Myocyte (in vitro differentiated cells): ENCODE measurements around the gene RPS26. TPM values are rescaled to one million over a fixed set of nuclear protein-coding genes. Genes with fewer than 3 reads are reported as not detected.
A peak's percentile ranks its signal among the peaks of the same experiment; 100 is the strongest.
"Not testable (repeated sequence)": the region's sequence is repeated elsewhere in the genome, so short reads cannot be mapped to it uniquely, and the experiment has no call there.

ENCODE experiments used
- DNase-seq: peaks from one replicate; pipeline ENCODE4 v3.0.0-alpha.2; 2012; ENCODE audit warnings: low read depth
- total RNA-seq: library from RNA; depleted of rRNA; stranded (reverse); fragments of >200 nt; gene quantifications from 2 replicates; pipeline ENCODE4 v1.2.3, GENCODE V29; 2014

The RPS26 gene
- total RNA-seq, 1 donor from 2014 or later = 1,430 TPM

DNA sequence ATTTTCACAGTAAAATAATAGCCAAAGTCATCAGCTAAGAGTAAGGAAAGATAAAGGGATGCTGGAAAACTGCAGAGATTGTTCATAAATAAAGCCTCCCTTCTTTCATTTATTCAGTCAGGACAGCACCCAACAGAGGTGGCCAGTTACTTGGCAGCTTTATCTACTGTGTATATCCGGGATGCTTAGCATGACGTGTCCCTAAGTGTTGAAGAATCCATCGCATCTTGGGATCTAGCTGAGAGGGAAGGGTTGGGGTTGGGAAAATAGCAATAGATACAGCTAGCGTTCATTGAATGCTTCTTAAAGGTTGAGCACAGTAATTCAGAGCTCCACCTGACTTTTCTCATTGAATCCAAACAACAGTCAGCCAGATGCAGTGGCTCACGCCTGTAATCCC lies 32.7 kb downstream of the RPS26 start:
- no peak for DNase-seq

DNA sequence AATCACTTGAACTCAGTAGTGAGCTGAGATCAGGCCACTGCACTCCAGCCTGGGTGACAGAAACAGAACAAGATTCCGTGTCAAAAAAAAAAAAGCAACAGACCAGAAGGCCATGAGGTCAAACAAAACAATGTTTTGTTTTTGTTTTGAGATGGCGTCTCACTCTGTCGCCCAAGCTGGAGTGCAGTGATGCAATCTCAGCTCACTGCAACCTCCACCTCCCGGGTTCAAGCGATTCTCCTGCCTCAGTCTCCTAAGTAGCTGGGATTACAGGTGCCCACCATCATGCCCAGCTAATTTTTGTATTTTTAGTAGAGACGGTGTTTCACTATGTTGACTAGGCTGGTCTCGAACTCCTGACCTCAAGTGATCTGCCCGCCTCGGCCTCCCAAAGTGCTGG lies 36.2 kb downstream of the RPS26 start:
- DNase-seq = not testable (repeated sequence)

DNA sequence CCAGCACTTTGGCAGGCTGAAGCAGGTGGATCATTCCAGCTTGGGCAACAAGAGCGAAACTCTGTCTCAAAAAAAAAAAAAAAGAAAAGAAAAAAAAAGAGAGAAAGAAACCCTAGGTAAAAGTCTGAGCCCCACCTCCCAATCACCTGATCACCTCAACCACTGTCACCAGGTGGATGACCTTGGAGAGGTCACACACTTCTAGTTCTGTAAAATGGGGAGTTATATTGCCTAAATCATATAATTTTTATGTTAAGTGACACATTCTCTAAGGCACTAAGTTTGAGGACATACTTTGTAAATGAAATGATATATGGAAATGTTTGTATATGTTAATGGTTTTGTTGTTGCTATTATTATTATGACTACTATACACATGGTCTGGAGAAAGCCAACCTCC lies 36.7 kb downstream of the RPS26 start:
- DNase-seq = no peak

DNA sequence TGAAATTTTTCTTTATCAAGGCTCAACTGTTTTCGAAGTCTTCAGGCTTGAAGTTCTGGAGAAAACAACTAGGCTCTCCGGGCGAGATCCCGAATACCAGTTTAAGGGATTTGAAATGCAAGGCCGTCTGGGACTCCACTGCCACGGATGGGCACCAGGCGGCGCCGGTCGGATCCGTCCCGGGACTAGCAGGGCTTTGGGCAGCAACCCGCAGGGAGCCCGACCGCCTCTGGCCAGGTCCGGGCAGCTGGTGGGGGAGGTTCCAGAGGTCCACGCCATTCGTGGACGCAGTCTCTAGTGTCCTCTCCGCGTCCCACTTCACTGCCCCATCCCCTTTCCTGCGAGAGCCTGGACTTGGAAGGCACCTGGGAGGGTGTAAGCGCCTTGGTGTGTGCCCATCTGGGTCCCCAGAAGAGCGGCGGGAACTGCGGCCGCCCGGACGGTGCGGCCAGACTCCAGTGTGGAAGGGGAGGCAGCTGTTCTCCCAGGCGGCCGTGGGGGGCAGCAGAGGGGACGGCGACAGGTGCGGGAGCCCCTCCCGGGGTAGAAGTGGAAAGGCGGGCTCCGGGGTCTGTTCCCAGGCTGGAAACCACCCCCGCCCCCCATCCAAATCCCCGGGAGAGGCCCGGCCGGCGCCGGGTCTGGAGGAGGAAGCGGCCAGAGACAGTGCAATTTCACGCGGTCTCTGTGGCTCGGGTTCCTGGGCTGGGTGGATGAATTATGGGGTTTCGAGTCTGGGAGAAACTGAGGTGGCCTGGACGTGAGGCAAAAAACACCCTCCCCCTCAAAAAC lies 37.4 kb downstream of the RPS26 start:
- DNase-seq = peak; percentile 92

DNA sequence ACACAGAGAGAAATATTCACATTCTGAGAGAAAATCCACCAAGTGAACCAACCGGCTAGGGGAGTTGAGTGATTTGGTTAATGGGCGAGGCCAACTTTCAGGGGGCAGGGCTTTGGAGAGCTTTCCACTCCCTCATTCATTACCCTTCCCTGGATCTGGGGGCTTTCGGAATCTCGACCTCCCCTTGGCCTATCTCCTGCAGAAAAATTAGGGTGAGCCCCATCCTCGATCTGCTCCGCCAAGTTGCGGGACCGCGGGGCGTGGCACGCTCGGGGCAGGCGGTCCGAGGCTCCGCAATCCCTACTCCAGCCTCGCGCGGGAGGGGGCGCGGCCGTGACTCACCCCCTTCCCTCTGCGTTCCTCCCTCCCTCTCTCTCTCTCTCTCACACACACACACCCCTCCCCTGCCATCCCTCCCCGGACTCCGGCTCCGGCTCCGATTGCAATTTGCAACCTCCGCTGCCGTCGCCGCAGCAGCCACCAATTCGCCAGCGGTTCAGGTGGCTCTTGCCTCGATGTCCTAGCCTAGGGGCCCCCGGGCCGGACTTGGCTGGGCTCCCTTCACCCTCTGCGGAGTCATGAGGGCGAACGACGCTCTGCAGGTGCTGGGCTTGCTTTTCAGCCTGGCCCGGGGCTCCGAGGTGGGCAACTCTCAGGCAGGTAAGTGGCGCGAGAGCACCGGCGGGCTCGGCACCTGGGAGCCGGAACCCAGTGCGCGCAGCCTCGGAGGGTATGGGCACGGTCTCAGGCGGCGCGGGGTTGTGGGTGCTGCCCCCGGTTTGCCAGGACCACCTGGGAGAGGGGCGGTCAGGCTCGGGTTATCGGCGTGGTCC lies 38.2 kb downstream of the RPS26 start, which contains the start of gene ERBB3:
Gene ERBB3 (plus strand): TSS at position 443 of the 833 bp plus-strand sequence. CDS start 136 bp downstream, at position 579.
- DNase-seq = peak; percentile 92

DNA sequence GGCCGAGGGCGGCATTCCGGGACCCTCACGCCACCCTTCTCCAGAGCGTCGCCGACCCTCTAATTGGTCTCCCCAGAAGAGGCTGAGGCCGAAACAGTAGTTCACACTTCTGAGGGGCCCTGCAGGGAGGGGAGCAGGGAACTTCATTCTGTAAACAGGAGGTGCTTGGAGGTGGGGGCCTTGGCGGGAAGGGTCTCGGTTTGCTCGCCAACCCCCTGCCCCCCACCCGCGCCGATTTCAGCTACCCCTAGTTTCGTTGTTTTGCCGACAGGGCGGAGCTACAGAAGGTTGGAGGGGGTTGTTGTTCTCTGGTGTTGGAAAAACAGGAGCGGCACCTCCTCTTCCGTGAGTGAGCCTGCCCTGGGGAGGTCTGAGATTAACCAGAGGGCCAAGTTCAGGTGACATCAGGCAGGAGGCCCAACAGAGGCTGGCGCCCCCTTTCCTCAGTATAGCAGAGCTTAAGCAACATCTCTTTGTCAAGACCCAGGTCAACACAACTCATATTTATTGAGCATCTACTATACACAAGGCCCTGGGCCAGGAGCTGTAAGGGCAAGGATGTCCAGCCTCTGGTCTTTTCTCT lies 38.9 kb downstream of the RPS26 start:
- DNase-seq = peak; percentile 62

DNA sequence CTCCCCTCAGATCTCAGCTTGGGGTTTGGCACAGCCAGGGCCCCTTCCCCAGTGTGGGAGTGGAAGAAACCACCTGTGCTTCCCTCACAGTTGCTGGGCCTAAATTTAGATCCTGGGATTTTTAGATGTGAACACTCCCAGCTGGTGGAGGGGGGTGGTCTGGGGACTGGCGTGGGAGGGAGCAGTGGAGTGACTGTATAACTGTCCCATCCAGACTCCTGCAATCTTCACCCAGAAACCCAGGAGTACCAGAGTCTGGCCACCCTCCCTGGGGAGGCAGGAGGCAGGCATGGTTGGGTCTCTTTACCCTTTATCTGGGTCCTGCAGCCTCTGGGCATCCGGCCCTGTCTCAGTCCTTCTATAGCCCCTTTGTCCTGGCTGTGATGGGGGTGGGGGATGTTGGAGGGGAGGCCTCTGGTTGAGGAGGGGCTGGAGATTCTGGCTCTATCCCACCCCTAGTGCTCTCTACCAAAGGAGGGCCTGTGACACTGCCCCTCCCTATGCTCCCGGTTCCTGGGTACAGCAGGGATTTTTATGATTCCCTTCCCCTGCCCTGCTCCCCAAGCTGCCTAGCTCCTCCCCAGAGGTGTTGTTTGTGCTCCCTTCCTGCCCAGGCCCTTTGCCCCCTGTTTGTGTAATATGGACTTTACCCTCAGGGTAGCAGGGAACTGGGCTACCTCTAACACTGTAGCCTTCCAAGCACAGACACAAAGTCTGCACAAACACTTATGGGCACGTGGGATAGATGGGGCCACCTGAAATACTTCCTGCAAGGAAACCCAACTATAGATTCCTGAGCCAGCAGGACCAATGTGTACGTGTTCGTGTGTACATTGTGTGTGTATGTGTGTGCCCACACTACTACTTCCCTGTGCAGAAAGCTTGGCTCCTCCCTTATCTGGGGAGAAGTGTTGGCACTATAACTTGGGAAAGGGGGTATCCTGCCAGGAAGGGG lies 40.0 kb downstream of the RPS26 start:
- DNase-seq = peak; percentile 96

DNA sequence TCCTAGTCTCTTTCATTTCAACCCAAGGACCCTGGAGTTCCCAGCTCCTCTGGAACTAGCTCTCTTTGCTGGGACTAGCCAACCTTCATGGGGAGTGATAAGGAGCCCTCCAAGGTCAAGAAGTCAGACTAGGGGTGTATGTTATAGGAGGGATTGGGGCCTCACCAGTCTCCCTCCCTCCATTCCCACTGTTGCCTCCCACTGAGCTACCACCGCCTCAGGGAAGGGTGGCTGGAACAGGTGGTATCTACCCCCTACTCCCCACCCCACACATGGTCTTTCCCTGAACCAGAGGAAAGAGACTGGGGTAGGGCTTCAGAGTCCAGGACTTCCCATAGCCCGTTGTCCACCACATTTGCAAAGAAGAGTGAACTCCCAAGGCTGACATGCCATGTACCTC lies 40.7 kb downstream of the RPS26 start:
- peak; percentile 49 for DNase-seq

DNA sequence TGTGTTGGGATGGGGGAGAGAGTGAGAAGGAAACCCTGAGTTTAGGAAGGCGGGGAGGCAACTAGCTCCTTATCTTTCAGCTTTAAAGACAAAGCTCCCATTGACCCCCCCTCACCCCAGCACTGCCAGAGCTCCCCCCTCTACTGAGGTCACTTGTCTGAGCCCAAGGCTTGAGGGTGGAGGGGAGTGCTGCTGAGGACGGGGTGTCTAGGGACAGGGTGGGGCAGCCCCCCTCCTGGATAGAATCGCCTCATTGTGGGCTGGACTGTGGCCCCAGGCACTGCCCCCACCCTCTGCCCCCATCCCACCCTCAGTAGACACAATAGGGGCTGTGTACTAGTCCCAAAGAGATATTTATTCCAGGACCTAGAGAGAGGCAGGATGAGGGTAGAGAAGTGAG lies 41.2 kb downstream of the RPS26 start:
- DNase-seq = no peak

DNA sequence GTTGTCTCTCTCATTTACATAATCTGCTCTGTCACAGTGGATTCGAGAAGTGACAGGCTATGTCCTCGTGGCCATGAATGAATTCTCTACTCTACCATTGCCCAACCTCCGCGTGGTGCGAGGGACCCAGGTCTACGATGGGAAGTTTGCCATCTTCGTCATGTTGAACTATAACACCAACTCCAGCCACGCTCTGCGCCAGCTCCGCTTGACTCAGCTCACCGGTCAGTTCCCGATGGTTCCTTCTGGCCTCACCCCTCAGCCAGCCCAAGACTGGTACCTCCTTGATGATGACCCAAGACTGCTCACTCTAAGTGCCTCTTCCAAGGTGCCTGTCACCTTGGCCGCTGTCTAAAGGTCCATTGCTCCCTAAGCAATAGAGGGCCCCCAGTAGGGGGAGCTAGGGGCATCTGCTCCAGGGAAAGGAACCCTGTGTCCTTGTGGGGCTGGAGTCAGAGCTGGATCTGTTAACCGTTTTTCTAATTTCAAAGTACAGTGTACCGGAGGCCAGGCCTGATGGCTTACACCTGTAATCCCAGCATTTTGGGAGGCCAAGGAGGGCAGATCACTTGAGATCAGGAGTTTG lies 43.3 kb downstream of the RPS26 start:
- DNase-seq = peak; percentile 23

DNA sequence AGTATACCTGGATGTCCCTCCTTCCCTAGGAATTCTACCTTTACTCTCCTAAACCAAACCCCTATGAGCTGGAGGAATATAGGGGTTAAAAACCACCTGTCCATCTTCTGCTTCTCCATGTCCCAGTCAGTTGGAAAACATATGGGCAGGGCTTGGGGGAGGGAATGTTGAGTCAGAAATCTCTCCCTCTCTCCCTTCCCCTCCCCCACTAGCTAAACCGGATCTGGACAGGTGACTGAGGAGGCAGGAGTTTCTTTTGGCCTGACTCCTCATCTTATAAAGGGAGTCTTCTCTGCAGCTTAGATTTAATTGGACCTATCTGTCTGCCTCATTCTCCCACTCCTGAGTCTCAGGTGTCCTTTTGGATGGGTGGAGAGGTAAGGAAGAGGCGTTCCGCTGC lies 44.4 kb downstream of the RPS26 start:
- peak; percentile 44 for DNase-seq

DNA sequence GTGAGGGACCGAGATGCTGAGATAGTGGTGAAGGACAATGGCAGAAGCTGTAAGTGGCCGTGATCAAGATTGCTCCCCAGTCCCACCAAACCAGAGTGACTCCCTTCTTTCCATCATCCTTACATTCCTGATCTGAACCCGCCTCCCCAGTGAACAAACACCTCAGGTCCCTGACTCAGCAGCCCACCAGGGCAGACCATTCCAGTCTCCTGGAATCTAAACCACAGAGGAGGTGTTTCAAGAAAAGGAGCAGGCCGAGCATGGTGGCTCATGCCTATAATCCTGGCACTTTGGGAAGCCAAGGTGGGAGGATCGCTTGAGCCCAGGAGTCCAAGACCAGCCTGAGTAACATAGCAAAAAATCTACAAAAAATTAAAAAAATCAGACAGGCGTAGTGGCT lies 44.9 kb downstream of the RPS26 start:
- DNase-seq = no peak

DNA sequence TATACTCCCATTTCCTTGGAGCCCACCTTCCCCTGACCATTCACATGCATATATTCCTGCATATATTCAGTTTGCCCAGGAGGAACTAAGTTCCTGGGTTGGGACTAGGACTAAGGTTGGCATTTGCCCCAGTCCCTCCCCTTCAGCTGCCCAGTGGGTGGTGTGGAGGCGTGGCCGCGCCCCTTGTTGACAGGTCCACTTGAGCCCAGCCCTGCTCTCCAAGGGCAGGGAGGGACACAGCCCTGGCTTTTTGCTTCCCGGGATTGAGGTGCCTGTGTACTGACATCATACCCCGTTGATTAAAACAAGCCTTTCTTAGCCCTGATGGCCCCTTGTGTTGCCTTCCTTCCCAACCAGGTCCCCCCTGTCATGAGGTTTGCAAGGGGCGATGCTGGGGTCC lies 45.5 kb downstream of the RPS26 start:
- peak; percentile 91 for DNase-seq

Other genes with a start within 250 kb of the RPS26 start
- 71.5 and 75.3 TPM in 2 replicates for gene SARNP, start 224.2 kb upstream of the RPS26 start, total RNA-seq
- 8.8 and 12.5 TPM in 2 replicates for gene ORMDL2, start 223.9 kb upstream of the RPS26 start, total RNA-seq
- 40.4 and 42.4 TPM in 2 replicates for gene DNAJC14, start 212.3 kb upstream of the RPS26 start, total RNA-seq
- 8.6 and 8.8 TPM in 2 replicates for gene MMP19, start 199.0 kb upstream of the RPS26 start, total RNA-seq
- 29.3 and 32.5 TPM in 2 replicates for gene PYM1, start 114.0 kb upstream of the RPS26 start, total RNA-seq
- gene DGKA, start 110.8 kb upstream of the RPS26 start, total RNA-seq = 24.2 and 33.1 TPM in 2 replicates
- 0.10 and 0.53 TPM in 2 replicates for gene PMEL, start 75.9 kb upstream of the RPS26 start, total RNA-seq
- 7.6 and 9.5 TPM in 2 replicates for gene CDK2, start 75.1 kb upstream of the RPS26 start, total RNA-seq
- gene RAB5B, start 67.8 kb upstream of the RPS26 start, total RNA-seq = 74.9 and 76.4 TPM in 2 replicates
- 14.0 and 15.8 TPM in 2 replicates for gene SUOX, start 44.6 kb upstream of the RPS26 start, total RNA-seq
- gene IKZF4, start 20.9 kb upstream of the RPS26 start, total RNA-seq = 1.1 and 3.0 TPM in 2 replicates
- 178 and 188 TPM in 2 replicates for gene ERBB3, start 38.2 kb downstream of the RPS26 start, total RNA-seq
- gene PA2G4, start 62.6 kb downstream of the RPS26 start, total RNA-seq = 233 and 241 TPM in 2 replicates
- 1,498 and 1,992 TPM in 2 replicates for gene RPL41, start 74.7 kb downstream of the RPS26 start, total RNA-seq
- gene ZC3H10, start 76.3 kb downstream of the RPS26 start, total RNA-seq = 4.9 and 5.5 TPM in 2 replicates
- gene ESYT1, start 86.3 kb downstream of the RPS26 start, total RNA-seq = 442 and 481 TPM in 2 replicates
- gene MYL6B, start 110.7 kb downstream of the RPS26 start, total RNA-seq = 3,936 and 4,339 TPM in 2 replicates
- 883 and 1,119 TPM in 2 replicates for gene MYL6, start 116.4 kb downstream of the RPS26 start, total RNA-seq
- gene SMARCC2, start 147.6 kb downstream of the RPS26 start, total RNA-seq = 75.8 and 80.0 TPM in 2 replicates
- gene RNF41, start 180.0 kb downstream of the RPS26 start, total RNA-seq = 90.4 and 121 TPM in 2 replicates
- 29.2 and 32.0 TPM in 2 replicates for gene NABP2, start 182.4 kb downstream of the RPS26 start, total RNA-seq
- not detected in 2 replicates for gene SLC39A5, start 188.1 kb downstream of the RPS26 start, total RNA-seq
- 31.3 and 31.8 TPM in 2 replicates for gene ANKRD52, start 216.5 kb downstream of the RPS26 start, total RNA-seq
- 87.8 and 112 TPM in 2 replicates for gene COQ10A, start 225.0 kb downstream of the RPS26 start, total RNA-seq